Naive thymus-derived CD4-positive, alpha-beta T cell (primary cell): Measurements from ENCODE around the gene WRAP53. TPM values are rescaled to one million over a fixed set of nuclear protein-coding genes. Genes with fewer than 3 reads are reported as not detected.

Experiments
- ATAC-seq: fragments of 150-1000 bp; cut with Tn5 transposase; 2 replicates; pipeline ENCODE4 v1.10.0; 2021; ENCODE audit warnings: mild to moderate bottlenecking, moderate library complexity
- CTCF ChIA-PET: fragments of 350-600 bp; sonication (Branson Sonifier 250); formaldehyde crosslinking; loops from one replicate; lab custom pipeline; 2021; ENCODE audit warnings: antibody characterized with exemption; lab: Charles Lee
- POLR2A ChIA-PET: fragments of 350-600 bp; sonication (Branson Sonifier 250); formaldehyde crosslinking; loops from one replicate; lab custom pipeline; 2021; ENCODE audit warnings: antibody characterized with exemption, inconsistent platforms; lab: Charles Lee
- DNase-seq, 9 donors: peaks; one replicate each; pipeline versions ENCODE4 v3.0.0 to v3.0.0-alpha.2; 2020 to 2022; ENCODE audit warnings: mixed read lengths in 1 of 9
- H3K27ac ChIP-seq: one replicate; pipeline ENCODE4 v1.7.0; 2013; ENCODE audit warnings: mild to moderate bottlenecking, low read depth, low read length, moderate library complexity
- H3K27me3 ChIP-seq, 2 donors: one replicate each; pipeline ENCODE4 v1.7.0; 2013; ENCODE audit warnings: low read length in 2 of 2, mild to moderate bottlenecking in 2 of 2, moderate library complexity in 2 of 2; ENCODE audit not compliant: control insufficient read depth in 2 of 2, insufficient read depth in 2 of 2
- H3K36me3 ChIP-seq, 3 experiments: 1 replicate in 2 of 3; 2 replicates in 1 of 3; pipeline ENCODE4 v1.7.0; 2013; ENCODE audit warnings: low read length in 3 of 3, mild to moderate bottlenecking in 3 of 3, moderate library complexity in 1 of 3; ENCODE audit not compliant: insufficient read depth in 3 of 3, control insufficient read depth in 2 of 3
- H3K4me1 ChIP-seq, 2 donors: one replicate each; pipeline ENCODE4 v1.7.0; 2013; ENCODE audit warnings: low read length in 2 of 2, mild to moderate bottlenecking in 2 of 2, moderate library complexity in 1 of 2; ENCODE audit not compliant: control insufficient read depth in 2 of 2, insufficient read depth in 2 of 2
- H3K4me3 ChIP-seq: 2 replicates; pipeline ENCODE4 v1.7.0; 2013; ENCODE audit warnings: mild to moderate bottlenecking, low read length
- H3K9me3 ChIP-seq, 3 experiments: 1 replicate in 2 of 3; 2 replicates in 1 of 3; pipeline ENCODE4 v1.7.0; 2013; ENCODE audit warnings: low read length in 3 of 3; ENCODE audit not compliant: control insufficient read depth in 2 of 3
- H3K27ac Mint-ChIP-seq, 9 donors: one replicate each; pipeline ENCODE4 v1.8.0; 2020 to 2022; ENCODE audit warnings: mixed read lengths in 9 of 9, mild to moderate bottlenecking in 8 of 9, moderate library complexity in 5 of 9, inconsistent platforms in 2 of 9
- H3K27me3 Mint-ChIP-seq, 5 donors: one replicate each; pipeline ENCODE4 v1.8.0; 2021 to 2022; ENCODE audit warnings: mixed read lengths in 5 of 5, mild to moderate bottlenecking in 1 of 5
- H3K36me3 Mint-ChIP-seq, 5 donors: one replicate each; pipeline ENCODE4 v1.8.0; 2020 to 2022; ENCODE audit warnings: mixed read lengths in 5 of 5, mild to moderate bottlenecking in 3 of 5, inconsistent platforms in 1 of 5
- H3K4me1 Mint-ChIP-seq, 7 donors: one replicate each; pipeline ENCODE4 v1.8.0; 2020 to 2022; ENCODE audit warnings: mixed read lengths in 7 of 7, mild to moderate bottlenecking in 3 of 7, inconsistent platforms in 1 of 7
- H3K4me3 Mint-ChIP-seq, 10 donors: one replicate each; pipeline ENCODE4 v1.8.0; 2020 to 2022; ENCODE audit warnings: mild to moderate bottlenecking in 10 of 10, mixed read lengths in 10 of 10, moderate library complexity in 6 of 10, inconsistent platforms in 2 of 10
- H3K9me3 Mint-ChIP-seq, 11 donors: one replicate each; pipeline ENCODE4 v1.8.0; 2020 to 2022; ENCODE audit warnings: mixed read lengths in 11 of 11, mild to moderate bottlenecking in 4 of 11, inconsistent platforms in 1 of 11, moderate library complexity in 1 of 11
- intact Hi-C, 2 donors: fragments of 100-400 bp; cut with micrococcal nuclease; formaldehyde crosslinking; loops; one replicate each; pipeline ENCODE4 v1.15.1; 2023
- polyA plus RNA-seq, 2 donors: library from polyadenylated mRNA; unstranded; fragments of 300-500 nt; fragmentation: Illumina TruSeq; gene quantifications; one replicate each; pipeline ENCODE4 v1.2.3, GENCODE V29; 2021
- total RNA-seq, 6 experiments: library from RNA in 5 of 6; stranded (reverse) in 5 of 6; gene quantifications; 1 replicate in 5 of 6; 2 replicates in 1 of 6; pipeline ENCODE4 v1.2.3 and lab custom pipeline; 2021 to 2026

The WRAP53 gene
- total and polyA plus RNA-seq, 7 experiments from 2014 or later = 6.7 to 21.1 (median 9.6) TPM

GRCh38 chr17:7655541-7655840 is 32.8 kb upstream of the WRAP53 start:
- intact Hi-C loops = no loop called here
- POLR2A ChIA-PET = interaction anchor here (0.5 to 1.0 kb wide), 3 partner anchors 25 to 60 kb away, joined by 3 to 4 read pairs (median 3); partner anchors contain the start of gene TP53
- H3K36me3 ChIP-seq = no peaks in the 10 kb centered on the region
- Mint-ChIP-seq H3K27ac (no peak overlapping the region), H3K9me3 (peaks cover 0 to 1% (median 0%) of the 10 kb centered on the region in 11 donors), H3K4me1 (peaks cover 2 to 13% (median 7%) of the 10 kb centered on the region in 7 donors), H3K4me3 (no peak overlapping the region), H3K27me3 (peaks cover 7 to 45% (median 24%) of the 10 kb centered on the region in 5 donors), H3K36me3 (peaks cover 0 to 2% (median 0%) of the 10 kb centered on the region in 5 donors)
- CTCF ChIA-PET = no interaction called here
- no peak overlapping the region for H3K4me3 ChIP-seq
- H3K27me3 ChIP-seq = peaks cover 0 to 8% of the 10 kb centered on the region in 2 donors
- no peak overlapping the region for H3K27ac ChIP-seq
- H3K4me1 ChIP-seq = peaks cover 6 to 13% of the 10 kb centered on the region in 2 donors
- ATAC-seq = no peak
- DNase-seq = no peak
- no peaks in the 10 kb centered on the region for H3K9me3 ChIP-seq

DNA sequence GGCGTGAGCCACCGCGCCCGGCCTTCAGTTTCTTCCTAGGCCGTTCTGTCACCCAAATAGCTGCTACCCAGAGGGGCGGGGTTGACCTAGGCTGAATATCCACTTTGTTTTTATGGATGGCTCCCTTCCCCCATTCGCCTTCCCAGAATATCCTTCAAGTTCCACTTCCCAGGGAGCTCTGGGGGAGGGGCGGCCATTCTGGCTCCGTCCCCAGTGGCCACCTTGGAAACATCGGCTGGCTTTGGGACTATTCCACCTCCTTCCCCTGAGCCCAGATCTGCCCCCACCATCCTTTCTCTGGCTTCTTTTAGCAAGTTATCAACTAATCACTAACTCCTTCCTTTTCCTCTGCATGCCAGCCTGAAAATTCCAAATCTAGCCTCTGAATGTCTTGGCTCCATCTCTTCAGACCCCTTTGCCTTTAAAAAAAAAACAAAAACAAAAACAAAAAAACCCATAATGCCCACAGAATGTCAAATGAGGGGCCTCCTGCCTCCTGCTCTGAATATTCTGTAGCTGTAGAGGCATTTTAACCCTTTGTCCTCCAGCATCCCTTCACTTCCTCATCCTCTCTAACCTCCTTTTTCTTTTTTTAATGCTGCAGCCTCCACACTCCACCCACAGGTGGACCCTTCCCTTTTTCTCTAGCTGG is 31.2 kb upstream of the WRAP53 start:
- POLR2A ChIA-PET = interaction anchor here (0.5 to 1.0 kb wide), 4 partner anchors 29 to 184 kb away, joined by 3 to 4 read pairs (median 4); partner anchors contain the start of genes MPDU1, SAT2, TP53 and WRAP53
- CTCF ChIA-PET = interaction anchor here (1.5 kb wide), 1 partner anchor 31 kb away, joined by 6 read pairs; the partner anchor contains the start of genes TP53 and WRAP53

GRCh38 chr17:7667656-7668406 is 20.4 kb upstream of the WRAP53 start:
- H3K27ac Mint-ChIP-seq = peak overlapping the region in 4 of 9 donors; percentile 13 to 70 (median 29)
- no peak overlapping the region for H3K4me3 Mint-ChIP-seq
- ChIA-PET CTCF (interaction anchor here (0.6 kb wide), 2 partner anchors 31 to 404 kb away, joined by 3 to 5 read pairs; no protein-coding TSS in a partner anchor), POLR2A (interaction anchor here (0.6 to 2.0 kb wide), 5 partner anchors 15 to 126 kb away, joined by 3 to 10 read pairs (median 3); partner anchors contain the start of gene TP53)
- no peaks in the 10 kb centered on the region for H3K27me3 ChIP-seq
- ATAC-seq = no peak
- no peaks in the 10 kb centered on the region for H3K4me1 Mint-ChIP-seq
- H3K27ac ChIP-seq = no peak overlapping the region
- peaks cover 5 to 25% (median 10%) of the 10 kb centered on the region in 5 donors for H3K36me3 Mint-ChIP-seq
- intact Hi-C loops = no loop called here
- no peak for DNase-seq
- no peaks in the 10 kb centered on the region for H3K4me1 ChIP-seq
- H3K27me3 Mint-ChIP-seq = no peaks in the 10 kb centered on the region
- H3K4me3 ChIP-seq = no peak overlapping the region
- no peaks in the 10 kb centered on the region for H3K9me3 ChIP-seq
- H3K9me3 Mint-ChIP-seq = no peaks in the 10 kb centered on the region
- peaks cover 4 to 60% (median 9%) of the 10 kb centered on the region in 3 experiments for H3K36me3 ChIP-seq

More for the DNA sequence above, 31.2 kb upstream of the WRAP53 start:
- no peak overlapping the region for H3K4me3 Mint-ChIP-seq
- no peaks in the 10 kb centered on the region for H3K4me1 ChIP-seq
- no peaks in the 10 kb centered on the region for H3K27me3 ChIP-seq
- peak overlapping the region in 1 of 9 donors; percentile 43 for H3K27ac Mint-ChIP-seq
- H3K36me3 Mint-ChIP-seq = peaks cover 0 to 2% (median 0%) of the 10 kb centered on the region in 5 donors
- H3K4me1 Mint-ChIP-seq = peaks cover 0 to 5% (median 0%) of the 10 kb centered on the region in 7 donors
- no peaks in the 10 kb centered on the region for H3K9me3 ChIP-seq
- no peaks in the 10 kb centered on the region for H3K36me3 ChIP-seq
- peaks cover 0 to 1% (median 0%) of the 10 kb centered on the region in 11 donors for H3K9me3 Mint-ChIP-seq
- no peak for ATAC-seq
- no peak for DNase-seq
- no peak overlapping the region for H3K27ac ChIP-seq
- H3K27me3 Mint-ChIP-seq = peaks cover 0 to 34% (median 13%) of the 10 kb centered on the region in 5 donors
- intact Hi-C loops = no loop called here
- no peak overlapping the region for H3K4me3 ChIP-seq

GRCh38 chr17:7668482-7668881 is 19.8 kb upstream of the WRAP53 start:
- Mint-ChIP-seq H3K27ac (peak overlapping the region in 1 of 9 donors; percentile 12), H3K36me3 (peaks cover 8 to 30% (median 15%) of the 10 kb centered on the region in 5 donors), H3K9me3 (peaks cover 0 to 4% (median 0%) of the 10 kb centered on the region in 11 donors), H3K4me3 (no peak overlapping the region), H3K4me1 (no peaks in the 10 kb centered on the region), H3K27me3 (no peaks in the 10 kb centered on the region)
- Histone ChIP-seq H3K9me3 (peaks cover 0 to 5% (median 4%) of the 10 kb centered on the region in 3 experiments), H3K36me3 (peaks cover 10 to 67% (median 14%) of the 10 kb centered on the region in 3 experiments), H3K4me3 (no peak overlapping the region), H3K4me1 (no peaks in the 10 kb centered on the region), H3K27me3 (no peaks in the 10 kb centered on the region), H3K27ac (no peak overlapping the region)
- intact Hi-C loops = no loop called here
- ChIA-PET POLR2A (interaction anchor here (0.7 to 12.0 kb wide), 2 partner anchors 18 to 365 kb away, joined by 3 to 86 read pairs; partner anchors contain the start of genes TP53 and WRAP53), CTCF (interaction anchor here (0.7 kb wide), 1 partner anchor 352 kb away, joined by 3 read pairs; no protein-coding TSS in a partner anchor)
- no peak for ATAC-seq
- DNase-seq = no peak

DNA sequence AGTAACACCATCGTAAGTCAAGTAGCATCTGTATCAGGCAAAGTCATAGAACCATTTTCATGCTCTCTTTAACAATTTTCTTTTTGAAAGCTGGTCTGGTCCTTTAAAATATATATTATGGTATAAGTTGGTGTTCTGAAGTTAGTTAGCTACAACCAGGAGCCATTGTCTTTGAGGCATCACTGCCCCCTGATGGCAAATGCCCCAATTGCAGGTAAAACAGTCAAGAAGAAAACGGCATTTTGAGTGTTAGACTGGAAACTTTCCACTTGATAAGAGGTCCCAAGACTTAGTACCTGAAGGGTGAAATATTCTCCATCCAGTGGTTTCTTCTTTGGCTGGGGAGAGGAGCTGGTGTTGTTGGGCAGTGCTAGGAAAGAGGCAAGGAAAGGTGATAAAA is 15.0 kb upstream of the WRAP53 start:
- Histone ChIP-seq H3K36me3 (peaks cover 16 to 75% (median 27%) of the 10 kb centered on the region in 3 experiments), H3K9me3 (peaks cover 0 to 9% (median 8%) of the 10 kb centered on the region in 3 experiments), H3K27me3 (no peaks in the 10 kb centered on the region), H3K27ac (no peak overlapping the region), H3K4me1 (no peaks in the 10 kb centered on the region), H3K4me3 (no peak overlapping the region)
- ChIA-PET POLR2A (interaction anchor here (0.5 to 12.0 kb wide), 6 partner anchors 13 to 334 kb away, joined by 3 to 86 read pairs (median 5); partner anchors contain the start of genes FXR2, SAT2, TP53 and WRAP53), CTCF (interaction anchor here (1.9 kb wide), 1 partner anchor 40 kb away, joined by 7 read pairs; no protein-coding TSS in a partner anchor)
- peaks cover 4 to 15% (median 8%) of the 10 kb centered on the region in 7 donors for H3K4me1 Mint-ChIP-seq
- DNase-seq = peak in 5 of 9 donors; percentile 5 to 29 (median 16)
- no peak for ATAC-seq
- H3K4me3 Mint-ChIP-seq = no peak overlapping the region
- H3K27me3 Mint-ChIP-seq = no peaks in the 10 kb centered on the region
- peak overlapping the region in 1 of 9 donors; percentile 19 for H3K27ac Mint-ChIP-seq
- intact Hi-C loops = loop anchor here in 1 of 2 donors (2.0 kb wide), 1 partner anchor 40 kb away; no protein-coding TSS in a partner anchor
- H3K36me3 Mint-ChIP-seq = peaks cover 15 to 50% (median 34%) of the 10 kb centered on the region in 5 donors
- H3K9me3 Mint-ChIP-seq = peaks cover 0 to 10% (median 3%) of the 10 kb centered on the region in 11 donors

- peaks cover 15 to 47% (median 34%) of the 10 kb centered on the region in 5 donors for H3K36me3 Mint-ChIP-seq
Measured at GRCh38 chr17:7674934-7675333, 13.3 kb upstream of the WRAP53 start.

More at GRCh38 chr17:7674934-7675333, 13.3 kb upstream of the WRAP53 start:
- Histone ChIP-seq H3K27me3 (no peaks in the 10 kb centered on the region), H3K27ac (no peak overlapping the region), H3K9me3 (peaks cover 0 to 9% (median 8%) of the 10 kb centered on the region in 3 experiments), H3K36me3 (peaks cover 16 to 58% (median 27%) of the 10 kb centered on the region in 3 experiments), H3K4me3 (no peak overlapping the region), H3K4me1 (no peaks in the 10 kb centered on the region)
- Mint-ChIP-seq H3K27me3 (no peaks in the 10 kb centered on the region), H3K9me3 (peaks cover 0 to 10% (median 3%) of the 10 kb centered on the region in 11 donors), H3K4me3 (no peak overlapping the region), H3K27ac (peak overlapping the region in 3 of 9 donors; percentile 30 to 82 (median 44)), H3K4me1 (peaks cover 7 to 15% (median 9%) of the 10 kb centered on the region in 7 donors)
- CTCF ChIA-PET = interaction anchor here (0.6 kb wide), 1 partner anchor 315 kb away, joined by 4 read pairs; no protein-coding TSS in a partner anchor
- DNase-seq (no peak), ATAC-seq (no peak)
- POLR2A ChIA-PET = interaction anchor here (12.0 kb wide), 1 partner anchor 11 kb away, joined by 86 read pairs; the partner anchor contains the start of genes TP53 and WRAP53
- intact Hi-C loops = no loop called here
